Activated T-helper 2 cell treated with anti-CD3 and anti-CD28 coated beads, Interferon-gamma antibody, Interleukin-2, Interleukin-4, amounts not matched to agents 10 μg/mL and 5 μg/mL and 100 μg/mL, durations not matched to agents 14 hours and 24 hours and 36 hours (primary cell): ENCODE results near the gene NFIC. TPM values are rescaled to one million over a fixed set of nuclear protein-coding genes. Genes with fewer than 3 reads are reported as not detected.
"Not testable (repeated sequence)": the region's sequence is repeated elsewhere in the genome, so short reads cannot be mapped to it uniquely, and the experiment has no call there.

Experiments
- DNase-seq: peaks from one replicate; pipeline ENCODE4 v3.0.0; 2021; ENCODE audit warnings: low spot score
- H3K27ac Mint-ChIP-seq: one replicate; pipeline ENCODE4 v1.8.0; 2021; ENCODE audit warnings: mixed read lengths
- H3K27me3 Mint-ChIP-seq: one replicate; pipeline ENCODE4 v1.8.0; 2021; ENCODE audit warnings: low read depth, mixed read lengths
- H3K36me3 Mint-ChIP-seq: one replicate; pipeline ENCODE4 v1.8.0; 2021; ENCODE audit warnings: low read depth, mixed read lengths
- H3K4me1 Mint-ChIP-seq: one replicate; pipeline ENCODE4 v1.8.0; 2021; ENCODE audit warnings: low read depth, mixed read lengths
- H3K4me3 Mint-ChIP-seq: one replicate; pipeline ENCODE4 v1.8.0; 2021; ENCODE audit warnings: low read depth, mild to moderate bottlenecking, moderate library complexity, mixed read lengths
- H3K9me3 Mint-ChIP-seq: one replicate; pipeline ENCODE4 v1.8.0; 2021; ENCODE audit warnings: mixed read lengths
- intact Hi-C: fragments of 100-400 bp; cut with micrococcal nuclease; formaldehyde crosslinking; loops from one replicate; pipeline ENCODE4 v1.15.1; 2023
- total RNA-seq: library from RNA; stranded (reverse); gene quantifications from 2 replicates; pipeline ENCODE4 v1.2.3, GENCODE V29; 2022

Gene NFIC
- total RNA-seq, 1 donor from 2014 or later, result 17.3 TPM

DNA sequence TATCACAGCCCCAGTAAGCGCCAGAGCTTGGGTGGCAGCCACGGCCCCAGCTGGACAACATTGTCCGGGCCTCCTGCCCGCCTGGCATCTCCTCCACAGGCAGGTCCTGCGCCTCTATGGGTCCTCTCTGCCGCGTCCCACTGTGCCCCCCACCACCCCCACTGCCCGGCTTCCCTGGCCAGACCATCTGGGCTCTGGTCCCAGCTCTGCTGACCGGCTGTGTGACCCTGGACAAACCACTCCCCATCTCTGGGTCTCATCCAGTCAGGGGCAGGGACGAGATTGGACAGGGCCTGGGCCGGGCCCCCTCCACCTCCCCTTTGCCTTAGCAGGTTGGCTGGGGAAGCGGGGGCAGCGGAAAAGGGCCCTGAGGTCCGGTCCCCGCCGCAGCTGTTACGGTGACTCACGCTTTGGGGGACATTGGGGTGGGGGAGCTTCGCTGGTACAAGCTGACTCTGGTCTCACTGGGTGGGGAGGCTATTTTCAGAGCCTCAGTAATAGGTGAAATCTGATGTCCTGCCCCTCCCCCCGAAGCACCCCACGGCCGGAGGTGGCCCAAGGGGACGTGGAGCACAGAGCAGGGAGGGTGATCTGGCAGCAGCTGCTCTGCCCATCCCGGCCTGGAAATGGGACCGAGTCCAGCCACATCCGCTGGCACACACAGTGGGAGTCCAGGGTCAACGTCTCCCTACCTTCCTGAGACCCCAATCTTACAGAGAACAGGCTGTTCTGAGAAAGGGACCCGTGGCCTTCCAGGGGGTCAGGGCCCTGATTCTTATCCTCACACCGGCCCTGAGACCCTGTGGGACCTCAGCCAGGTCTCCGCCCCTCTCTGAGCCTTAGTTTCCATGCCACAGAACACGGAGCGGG is 9.1 kb downstream of the NFIC start:
- Mint-ChIP-seq H3K4me3 (no peak overlapping the region), H3K4me1 (no peaks in the 10 kb centered on the region), H3K27ac (no peak overlapping the region), H3K9me3 (no peaks in the 10 kb centered on the region), H3K27me3 (no peaks in the 10 kb centered on the region), H3K36me3 (no peaks in the 10 kb centered on the region)
- DNase-seq, result no peak
- intact Hi-C loops, result no loop called here

DNA sequence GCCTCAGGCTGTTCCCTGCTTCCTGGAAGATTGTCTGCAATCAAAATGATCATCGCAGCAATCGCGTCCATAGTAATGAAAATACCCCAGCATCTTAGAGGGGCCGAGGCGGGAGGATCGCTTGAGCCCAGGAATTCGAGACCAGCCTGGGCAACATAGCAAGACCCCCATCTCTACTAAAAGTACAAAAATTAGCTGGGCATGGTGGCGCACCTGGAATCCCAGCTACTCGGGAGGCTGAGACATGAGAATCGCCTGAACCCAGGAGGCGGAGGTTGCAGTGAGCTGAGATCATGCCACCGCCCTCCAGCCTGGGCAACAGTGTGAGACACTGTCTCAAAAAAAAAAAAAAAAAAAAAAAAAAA is 9.7 kb downstream of the NFIC start:
- H3K36me3 Mint-ChIP-seq, H3K4me3 Mint-ChIP-seq, H3K9me3 Mint-ChIP-seq, intact Hi-C loops, H3K4me1 Mint-ChIP-seq, DNase-seq, H3K27ac Mint-ChIP-seq, H3K27me3 Mint-ChIP-seq: not testable (repeated sequence)

DNA sequence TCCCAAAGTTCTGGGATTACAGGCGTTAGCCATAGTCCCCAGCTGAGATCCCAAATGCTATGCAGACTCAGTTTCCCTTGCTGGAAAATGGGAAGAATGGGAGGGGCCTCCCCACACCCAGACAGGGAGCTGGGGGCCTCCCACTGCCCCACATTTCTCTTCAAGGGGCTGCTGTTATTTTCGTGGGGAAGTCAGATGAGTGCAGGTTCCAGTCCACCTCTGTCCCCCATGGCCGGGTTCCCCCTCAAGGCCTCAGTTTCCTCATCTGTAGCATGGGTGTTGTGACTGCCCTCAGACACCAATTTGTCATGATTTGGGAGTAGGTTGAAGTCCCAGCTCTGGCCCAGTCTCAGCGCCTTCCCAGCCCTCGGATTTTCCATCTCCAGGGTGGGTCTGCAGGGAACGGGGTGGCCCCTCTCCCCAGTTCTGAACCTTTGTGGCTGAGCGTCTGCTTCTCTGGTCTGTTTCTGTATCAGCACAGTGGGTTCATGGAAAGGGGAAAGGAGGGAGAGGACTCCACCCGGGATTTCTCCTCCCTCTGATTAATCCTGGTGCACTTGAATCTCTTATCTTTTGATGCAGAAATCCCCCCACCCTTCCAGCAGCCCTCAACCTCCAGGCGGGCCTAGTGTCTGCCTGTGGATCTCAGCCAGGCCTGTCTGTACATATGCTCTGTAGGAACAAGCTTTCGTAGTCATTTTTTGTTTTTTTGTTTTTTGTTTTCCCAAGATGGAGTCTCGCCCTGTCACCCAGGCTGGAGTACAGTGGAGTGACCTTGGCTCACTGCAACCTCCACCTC is 12.2 kb downstream of the NFIC start:
- intact Hi-C loops, result no loop called here
- Mint-ChIP-seq H3K36me3 (no peaks in the 10 kb centered on the region), H3K27me3 (no peaks in the 10 kb centered on the region), H3K27ac (no peak overlapping the region), H3K4me1 (no peaks in the 10 kb centered on the region), H3K4me3 (no peak overlapping the region), H3K9me3 (no peaks in the 10 kb centered on the region)
- no peak for DNase-seq

DNA sequence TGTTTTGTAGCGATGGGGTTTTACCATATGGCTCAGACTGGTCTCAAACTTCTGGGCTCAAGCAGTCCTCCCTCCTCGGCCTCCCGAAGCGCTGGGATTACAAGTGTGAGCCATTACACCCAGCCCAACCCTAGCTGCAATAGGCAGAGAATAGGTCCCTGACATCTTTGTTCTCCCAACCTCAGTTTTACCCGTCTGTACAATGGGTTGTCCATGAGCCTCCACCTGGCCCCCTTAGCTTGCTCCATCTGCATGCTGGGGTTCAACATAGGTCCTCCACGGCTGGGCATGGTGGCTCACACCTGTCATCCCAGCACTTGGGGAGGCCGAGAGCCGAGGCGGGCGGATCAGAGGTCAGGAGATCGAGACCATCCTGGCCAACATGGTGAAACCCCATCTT is 14.4 kb downstream of the NFIC start:
- Mint-ChIP-seq H3K4me1 (no peaks in the 10 kb centered on the region), H3K27ac (no peak overlapping the region), H3K27me3 (no peaks in the 10 kb centered on the region), H3K4me3 (no peak overlapping the region), H3K36me3 (no peaks in the 10 kb centered on the region), H3K9me3 (no peaks in the 10 kb centered on the region)
- DNase-seq, result no peak
- intact Hi-C loops, result no loop called here

DNA sequence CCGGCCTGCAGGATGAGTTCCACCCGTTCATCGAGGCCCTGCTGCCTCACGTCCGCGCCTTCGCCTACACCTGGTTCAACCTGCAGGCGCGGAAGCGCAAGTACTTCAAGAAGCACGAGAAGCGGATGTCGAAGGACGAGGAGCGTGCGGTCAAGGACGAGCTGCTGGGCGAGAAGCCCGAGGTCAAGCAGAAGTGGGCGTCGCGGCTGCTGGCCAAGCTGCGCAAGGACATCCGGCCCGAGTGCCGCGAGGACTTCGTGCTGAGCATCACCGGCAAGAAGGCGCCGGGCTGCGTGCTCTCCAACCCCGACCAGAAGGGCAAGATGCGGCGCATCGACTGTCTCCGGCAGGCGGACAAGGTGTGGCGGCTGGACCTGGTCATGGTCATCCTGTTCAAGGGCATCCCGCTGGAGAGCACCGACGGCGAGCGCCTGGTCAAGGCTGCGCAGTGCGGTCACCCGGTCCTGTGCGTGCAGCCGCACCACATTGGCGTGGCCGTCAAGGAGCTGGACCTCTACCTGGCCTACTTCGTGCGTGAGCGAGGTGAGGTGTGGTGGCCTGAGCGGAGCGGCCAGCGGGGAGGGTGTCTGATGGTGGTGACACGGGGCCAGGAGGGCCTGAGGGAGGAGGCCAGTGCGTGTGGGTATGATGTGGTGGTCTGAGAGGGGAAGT is 15.5 kb downstream of the NFIC start:
- Mint-ChIP-seq H3K4me1 (no peaks in the 10 kb centered on the region), H3K36me3 (no peaks in the 10 kb centered on the region), H3K9me3 (no peaks in the 10 kb centered on the region), H3K27ac (no peak overlapping the region), H3K27me3 (no peaks in the 10 kb centered on the region), H3K4me3 (no peak overlapping the region)
- DNase-seq, result no peak
- intact Hi-C loops, result no loop called here

DNA sequence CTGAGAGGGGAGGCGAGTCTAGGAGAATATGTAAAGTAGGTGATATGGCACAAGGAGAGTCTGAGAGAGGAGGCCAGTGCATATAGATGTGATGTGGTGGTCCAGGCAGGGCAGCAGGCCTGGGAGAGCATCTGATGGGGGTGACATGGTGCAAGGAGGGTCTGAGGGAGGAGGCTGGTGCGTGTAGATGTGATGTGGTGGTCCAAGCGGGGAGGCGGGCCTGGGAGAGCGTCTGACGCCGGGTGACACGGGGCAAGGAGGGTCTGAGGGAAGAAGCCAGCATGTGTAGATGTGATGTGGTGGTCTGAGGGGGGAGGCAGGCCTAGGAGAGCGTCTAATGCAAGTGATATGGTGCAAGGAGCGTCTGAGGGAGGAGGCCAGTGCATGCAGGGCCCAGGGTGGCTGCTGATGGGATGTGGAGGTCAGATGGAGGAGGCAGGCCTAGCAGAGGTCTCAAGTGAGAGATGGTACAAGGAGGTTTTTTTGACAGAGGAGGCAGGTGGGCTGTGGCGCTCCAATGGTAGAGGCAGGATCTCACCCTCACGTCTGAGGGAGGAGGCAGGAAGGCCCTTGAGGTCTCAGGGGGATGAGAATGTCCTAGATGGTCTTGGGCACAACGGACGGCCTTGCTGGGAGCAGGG is 16.2 kb downstream of the NFIC start:
- Mint-ChIP-seq H3K9me3 (no peaks in the 10 kb centered on the region), H3K36me3 (no peaks in the 10 kb centered on the region), H3K27ac (no peak overlapping the region), H3K4me3 (no peak overlapping the region), H3K4me1 (no peaks in the 10 kb centered on the region), H3K27me3 (no peaks in the 10 kb centered on the region)
- no peak for DNase-seq
- intact Hi-C loops, result no loop called here

DNA sequence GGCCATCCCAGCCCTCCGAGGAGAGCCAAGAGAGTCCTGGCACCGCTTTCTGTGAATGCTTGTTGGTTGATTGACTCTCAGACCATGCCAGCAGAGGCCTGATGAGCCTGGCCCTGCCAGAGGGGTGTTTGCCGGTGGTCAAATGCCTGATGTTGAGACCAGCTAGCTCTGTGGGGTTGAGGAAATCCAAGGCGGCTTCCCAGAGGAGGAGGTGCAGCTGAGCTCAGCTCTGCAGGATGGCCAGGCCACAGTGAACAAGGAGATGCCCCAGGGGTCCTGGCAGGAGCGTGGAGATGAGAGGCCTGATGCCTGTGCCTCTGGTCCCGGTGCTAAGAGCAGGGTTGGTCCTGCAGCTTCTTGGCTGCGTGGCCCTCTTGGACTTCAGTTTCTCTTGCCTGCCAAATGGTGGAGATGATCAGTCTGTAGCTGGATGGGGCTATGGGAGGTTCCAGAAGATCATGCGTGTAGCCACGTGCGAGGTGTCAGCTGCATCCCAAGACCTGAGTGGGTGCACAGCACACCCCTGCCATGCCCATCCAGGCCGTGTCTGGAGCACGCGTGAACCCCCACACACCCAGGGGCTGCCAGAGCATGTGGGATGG is 16.8 kb downstream of the NFIC start:
- Mint-ChIP-seq H3K27ac (no peak overlapping the region), H3K4me3 (no peak overlapping the region), H3K4me1 (no peaks in the 10 kb centered on the region), H3K27me3 (no peaks in the 10 kb centered on the region), H3K9me3 (no peaks in the 10 kb centered on the region), H3K36me3 (no peaks in the 10 kb centered on the region)
- DNase-seq, result no peak
- intact Hi-C loops, result no loop called here

DNA sequence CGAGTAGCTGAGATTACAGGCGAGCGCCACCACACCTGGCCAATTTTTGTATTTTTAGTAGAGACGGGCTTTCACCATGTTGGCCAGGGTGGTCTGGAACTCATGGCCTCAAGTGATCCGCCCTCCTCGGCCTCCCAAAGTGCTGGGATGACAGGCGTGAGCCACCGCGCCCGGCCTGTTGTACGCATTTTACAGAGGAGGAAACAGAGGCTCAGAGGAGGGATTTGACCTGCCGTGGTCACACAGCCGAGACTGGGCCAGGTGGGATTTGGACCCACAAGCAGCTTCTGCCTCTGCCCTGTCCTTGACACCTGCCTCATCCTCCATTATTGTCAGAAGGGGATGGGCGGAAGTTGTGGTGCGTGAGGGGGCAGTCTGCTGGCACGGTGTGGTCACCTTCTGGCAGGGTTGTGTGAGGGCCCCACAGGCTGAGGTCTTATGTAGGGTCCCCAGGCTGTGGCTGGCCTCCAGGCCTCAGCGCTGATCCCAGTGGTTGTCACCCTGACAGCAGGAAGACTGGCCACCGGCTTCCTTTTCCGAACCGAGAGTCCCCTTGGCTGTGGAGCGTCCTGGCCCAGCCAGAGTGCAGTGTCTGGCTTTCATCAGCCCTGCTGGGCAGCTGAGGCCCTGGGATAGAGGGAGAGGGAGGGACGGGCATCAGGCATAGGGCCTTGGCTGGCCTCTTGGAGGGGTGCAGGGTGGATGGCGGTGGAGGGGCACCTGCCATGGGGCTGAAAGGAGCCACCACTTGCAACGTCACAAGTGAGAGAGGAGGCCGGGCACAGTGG is 20.3 kb downstream of the NFIC start:
- no peak for DNase-seq
- H3K9me3 Mint-ChIP-seq, result no peaks in the 10 kb centered on the region
- peaks cover 1% of the 10 kb centered on the region for H3K4me1 Mint-ChIP-seq
- intact Hi-C loops, result no loop called here
- H3K4me3 Mint-ChIP-seq, result no peak overlapping the region
- H3K27ac Mint-ChIP-seq, result no peak overlapping the region
- no peaks in the 10 kb centered on the region for H3K27me3 Mint-ChIP-seq
- no peaks in the 10 kb centered on the region for H3K36me3 Mint-ChIP-seq

DNA sequence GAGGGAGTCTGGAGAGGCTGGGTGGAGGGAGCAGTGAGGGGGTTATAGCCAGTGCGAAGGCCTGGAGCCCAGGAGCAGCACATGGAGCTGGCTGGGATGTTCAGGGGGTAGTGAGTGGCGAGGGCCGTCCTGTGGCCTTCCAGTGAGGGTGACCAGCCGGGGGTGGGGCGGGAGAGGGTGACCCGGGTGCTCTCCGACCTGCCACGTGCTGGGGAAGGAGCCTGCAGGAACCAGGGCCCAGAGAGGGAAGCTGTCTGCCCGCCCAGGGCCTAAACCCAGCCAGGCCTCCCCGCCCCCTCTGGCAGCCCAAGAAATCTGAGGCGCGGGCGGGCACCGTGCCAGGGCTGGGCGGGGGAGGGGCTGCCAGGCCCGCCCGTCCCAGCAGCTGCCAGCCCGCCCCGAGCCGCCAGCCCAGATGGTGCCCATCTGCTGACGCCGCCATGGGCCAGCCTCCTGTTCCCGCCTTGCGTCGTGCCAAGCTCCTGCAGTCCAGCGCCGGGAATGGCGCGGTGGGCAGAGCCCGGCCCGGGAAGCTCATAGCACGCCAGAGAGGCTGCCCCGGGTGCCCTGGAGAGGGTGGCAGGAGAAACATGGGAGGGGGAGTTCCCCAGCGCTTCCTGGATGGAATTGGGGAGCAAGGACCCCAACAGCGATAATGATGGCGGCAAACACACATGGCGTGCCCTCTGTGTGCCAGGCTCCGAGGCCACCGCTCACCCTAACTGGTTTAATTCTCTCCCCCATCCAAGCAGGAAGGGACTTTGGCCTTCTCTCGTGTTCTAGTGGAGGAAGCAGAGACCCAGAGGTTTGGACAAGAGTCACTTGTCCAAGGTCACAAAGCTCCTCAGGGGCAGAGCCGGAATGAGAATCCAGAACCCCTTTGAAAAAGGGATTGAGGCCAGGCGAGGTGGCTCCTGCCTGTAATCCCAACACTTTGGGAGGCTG is 21.5 kb downstream of the NFIC start:
- intact Hi-C loops, result no loop called here
- Mint-ChIP-seq H3K36me3 (no peaks in the 10 kb centered on the region), H3K4me3 (no peak overlapping the region)

DNA sequence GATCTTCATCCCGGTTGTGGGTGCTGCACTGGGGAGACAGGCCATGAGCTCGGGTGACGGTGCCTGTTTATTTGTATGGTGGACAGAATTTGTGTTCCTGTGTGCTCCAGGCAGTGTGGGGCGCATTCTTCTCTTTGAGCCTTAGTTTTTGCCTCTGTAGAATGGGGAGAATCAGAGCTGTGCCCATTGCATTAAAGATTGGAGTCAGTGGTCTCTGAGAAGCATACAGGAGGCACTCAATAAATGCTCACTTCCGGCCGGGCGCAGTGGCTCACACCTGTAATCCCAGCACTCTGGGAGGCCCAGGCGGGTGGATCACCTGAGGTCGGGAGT is 23.0 kb downstream of the NFIC start:
- no peak overlapping the region for H3K27ac Mint-ChIP-seq
- H3K27me3 Mint-ChIP-seq, result no peaks in the 10 kb centered on the region
- intact Hi-C loops, result no loop called here
- H3K9me3 Mint-ChIP-seq, result no peaks in the 10 kb centered on the region
- H3K4me3 Mint-ChIP-seq, result no peak overlapping the region
- no peaks in the 10 kb centered on the region for H3K36me3 Mint-ChIP-seq
- DNase-seq, result no peak
- peaks cover 1% of the 10 kb centered on the region for H3K4me1 Mint-ChIP-seq

More for the DNA sequence above, 21.5 kb downstream of the NFIC start:
- H3K4me1 Mint-ChIP-seq, result peaks cover 1% of the 10 kb centered on the region
- H3K9me3 Mint-ChIP-seq, result no peaks in the 10 kb centered on the region
- no peak for DNase-seq
- no peak overlapping the region for H3K27ac Mint-ChIP-seq
- H3K27me3 Mint-ChIP-seq, result no peaks in the 10 kb centered on the region

DNA sequence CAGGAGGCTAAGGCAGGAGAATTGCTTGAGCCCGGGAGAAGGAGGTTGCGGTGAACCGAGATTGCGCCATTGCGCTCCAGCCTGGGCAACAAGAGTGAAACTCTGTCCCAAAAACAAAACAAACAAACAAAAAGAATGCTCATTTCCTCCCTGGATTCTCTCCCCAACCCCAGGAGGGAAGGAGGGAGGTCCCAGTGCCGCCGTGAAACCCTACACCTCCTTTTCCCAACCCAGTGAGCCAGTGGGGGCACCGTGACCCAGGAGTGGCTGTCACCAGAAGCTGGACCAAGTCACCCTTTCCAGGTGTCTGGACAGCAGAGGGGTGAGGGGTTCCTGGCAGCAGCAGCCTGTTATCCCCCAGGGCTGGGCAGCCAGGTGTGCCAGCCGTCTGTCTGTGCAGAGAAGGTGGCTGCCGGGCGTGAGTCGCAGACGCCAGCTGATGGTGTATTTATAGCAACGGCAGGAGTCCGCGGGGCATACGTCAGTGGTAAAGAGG is 23.5 kb downstream of the NFIC start:
- Mint-ChIP-seq H3K4me1 (peaks cover 1% of the 10 kb centered on the region), H3K9me3 (no peaks in the 10 kb centered on the region), H3K27ac (no peak overlapping the region), H3K36me3 (no peaks in the 10 kb centered on the region), H3K4me3 (no peak overlapping the region), H3K27me3 (no peaks in the 10 kb centered on the region)
- intact Hi-C loops, result no loop called here
- no peak for DNase-seq
